Measurements from ENCODE around the gene MALAT1. TPM values are rescaled to one million over a fixed set of nuclear protein-coding genes. Genes with fewer than 3 reads are reported as not detected.
A peak's percentile ranks its signal among the peaks of the same experiment; 100 is the strongest.

The MALAT1 gene
- total RNA-seq, 1 donor from 2014 or later = 8,553 TPM

DNA sequence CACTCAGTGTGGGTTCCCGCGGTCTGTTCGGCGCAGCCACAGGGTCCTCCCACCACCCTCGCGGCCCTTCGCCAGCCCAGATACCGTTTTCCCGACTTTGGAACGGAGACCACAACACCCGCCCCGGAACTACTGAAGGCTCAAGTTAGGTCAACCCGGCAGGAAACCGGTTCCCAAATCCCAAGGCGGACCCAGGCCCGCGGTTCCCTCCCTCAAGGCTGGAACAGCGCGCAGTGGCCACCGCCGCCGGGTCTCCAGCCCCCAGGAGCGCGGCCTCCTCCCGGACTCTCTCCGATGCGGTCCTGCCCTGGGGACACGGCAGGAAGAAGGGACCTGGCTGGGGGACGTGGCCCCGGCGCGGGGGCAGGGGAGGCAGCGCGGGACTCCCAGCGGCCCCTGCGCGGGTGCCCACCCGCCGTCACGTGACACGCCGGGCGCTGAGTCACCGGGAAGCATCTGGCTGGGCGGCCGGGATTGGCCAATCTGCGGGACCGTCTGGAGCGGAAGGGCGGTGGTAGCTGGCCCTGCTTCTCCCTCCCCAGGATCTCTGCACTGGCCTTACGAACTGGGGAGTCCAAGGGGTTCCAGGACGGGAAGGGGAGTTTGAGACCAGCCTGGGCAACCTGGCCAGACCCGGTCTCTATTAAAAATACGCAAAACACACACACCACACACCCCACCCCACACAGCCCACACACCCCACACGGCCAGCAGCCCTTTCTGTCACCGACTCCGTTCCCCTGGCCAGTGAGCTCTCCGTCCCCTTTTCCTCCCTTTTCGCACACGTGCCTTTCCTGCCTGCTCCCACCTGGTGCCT, 21.5 kb upstream of the MALAT1 start:
- intact Hi-C loops (cut with DNase I) = loop anchor here (2.0 kb wide), 1 partner anchor 59 kb away; no protein-coding TSS in a partner anchor
- H3K4me1 ChIP-seq = peaks cover 28 to 66% of the 10 kb centered on the region in 2 donors
- peak overlapping the region; percentile 73 to 76 for H3K4me3 ChIP-seq
- TF ChIP-seq, protein P1, sequence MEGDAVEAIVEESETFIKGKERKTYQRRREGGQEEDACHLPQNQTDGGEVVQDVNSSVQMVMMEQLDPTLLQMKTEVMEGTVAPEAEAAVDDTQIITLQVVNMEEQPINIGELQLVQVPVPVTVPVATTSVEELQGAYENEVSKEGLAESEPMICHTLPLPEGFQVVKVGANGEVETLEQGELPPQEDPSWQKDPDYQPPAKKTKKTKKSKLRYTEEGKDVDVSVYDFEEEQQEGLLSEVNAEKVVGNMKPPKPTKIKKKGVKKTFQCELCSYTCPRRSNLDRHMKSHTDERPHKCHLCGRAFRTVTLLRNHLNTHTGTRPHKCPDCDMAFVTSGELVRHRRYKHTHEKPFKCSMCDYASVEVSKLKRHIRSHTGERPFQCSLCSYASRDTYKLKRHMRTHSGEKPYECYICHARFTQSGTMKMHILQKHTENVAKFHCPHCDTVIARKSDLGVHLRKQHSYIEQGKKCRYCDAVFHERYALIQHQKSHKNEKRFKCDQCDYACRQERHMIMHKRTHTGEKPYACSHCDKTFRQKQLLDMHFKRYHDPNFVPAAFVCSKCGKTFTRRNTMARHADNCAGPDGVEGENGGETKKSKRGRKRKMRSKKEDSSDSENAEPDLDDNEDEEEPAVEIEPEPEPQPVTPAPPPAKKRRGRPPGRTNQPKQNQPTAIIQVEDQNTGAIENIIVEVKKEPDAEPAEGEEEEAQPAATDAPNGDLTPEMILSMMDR (IDR thresholded peaks at IDR 0.05) = no peak
- no peaks in the 10 kb centered on the region for H3K9me3 ChIP-seq
- no peaks in the 10 kb centered on the region for H3K36me3 ChIP-seq
- peak overlapping the region; percentile 97 to 98 for H3K27ac ChIP-seq
- peak; percentile 88 to 98 for DNase-seq (ENCODE audit: low spot score in 2 of 2)
- H3K27me3 ChIP-seq = no peaks in the 10 kb centered on the region

DNA sequence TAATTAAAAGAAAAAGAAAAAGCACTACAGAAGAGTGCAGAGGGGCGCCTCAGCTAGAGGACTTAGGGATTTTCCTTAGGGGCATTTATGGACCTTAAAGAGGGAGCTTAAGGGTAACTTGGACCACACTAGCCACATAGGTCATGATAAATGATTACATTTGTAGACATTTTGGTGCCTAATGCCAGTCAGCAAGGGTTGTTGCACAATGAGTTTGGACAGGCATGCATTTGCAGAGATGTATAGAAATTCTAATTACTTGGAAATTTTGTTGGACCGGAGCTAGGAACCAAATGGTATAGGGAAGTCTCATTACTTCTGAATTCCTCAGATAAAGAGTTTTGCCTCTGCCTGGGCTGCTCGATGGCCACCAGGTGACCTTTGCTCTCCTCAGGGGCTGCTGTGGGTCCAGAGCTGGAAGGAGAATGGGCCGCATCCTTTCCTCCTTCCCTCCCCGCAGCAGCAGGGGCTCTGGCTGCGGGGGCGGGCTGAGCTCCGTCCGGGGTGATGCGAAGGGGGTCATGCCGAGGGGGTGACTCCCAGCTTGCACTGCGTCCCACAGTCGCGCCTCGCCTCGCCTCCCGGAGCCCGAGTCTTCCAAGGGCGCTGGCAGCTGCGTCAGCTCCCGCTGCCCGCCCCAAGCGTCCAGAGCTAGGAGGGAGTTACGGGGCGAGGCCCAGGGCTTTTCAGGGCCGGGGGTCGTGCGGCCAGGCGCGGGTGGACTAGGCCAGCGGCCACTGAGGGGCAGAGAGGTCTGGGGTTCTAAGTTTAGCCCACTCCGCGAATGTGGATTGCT, 20.3 kb upstream of the MALAT1 start:
- Histone ChIP-seq H3K27ac (peak overlapping the region; percentile 97 to 98), H3K4me3 (peak overlapping the region; percentile 48 to 76), H3K27me3 (no peaks in the 10 kb centered on the region), H3K9me3 (no peaks in the 10 kb centered on the region), H3K36me3 (no peaks in the 10 kb centered on the region), H3K4me1 (peaks cover 19 to 54% of the 10 kb centered on the region in 2 donors)
- intact Hi-C loops (cut with DNase I) = loop anchor here (1.0 kb wide), 2 partner anchors 9 to 14 kb away; no protein-coding TSS in a partner anchor
- TF ChIP-seq, protein P1 (IDR thresholded peaks at IDR 0.05) = no peak
- peak in 1 of 2 donors; percentile 81 for DNase-seq (ENCODE audit: low spot score in 2 of 2)

DNA sequence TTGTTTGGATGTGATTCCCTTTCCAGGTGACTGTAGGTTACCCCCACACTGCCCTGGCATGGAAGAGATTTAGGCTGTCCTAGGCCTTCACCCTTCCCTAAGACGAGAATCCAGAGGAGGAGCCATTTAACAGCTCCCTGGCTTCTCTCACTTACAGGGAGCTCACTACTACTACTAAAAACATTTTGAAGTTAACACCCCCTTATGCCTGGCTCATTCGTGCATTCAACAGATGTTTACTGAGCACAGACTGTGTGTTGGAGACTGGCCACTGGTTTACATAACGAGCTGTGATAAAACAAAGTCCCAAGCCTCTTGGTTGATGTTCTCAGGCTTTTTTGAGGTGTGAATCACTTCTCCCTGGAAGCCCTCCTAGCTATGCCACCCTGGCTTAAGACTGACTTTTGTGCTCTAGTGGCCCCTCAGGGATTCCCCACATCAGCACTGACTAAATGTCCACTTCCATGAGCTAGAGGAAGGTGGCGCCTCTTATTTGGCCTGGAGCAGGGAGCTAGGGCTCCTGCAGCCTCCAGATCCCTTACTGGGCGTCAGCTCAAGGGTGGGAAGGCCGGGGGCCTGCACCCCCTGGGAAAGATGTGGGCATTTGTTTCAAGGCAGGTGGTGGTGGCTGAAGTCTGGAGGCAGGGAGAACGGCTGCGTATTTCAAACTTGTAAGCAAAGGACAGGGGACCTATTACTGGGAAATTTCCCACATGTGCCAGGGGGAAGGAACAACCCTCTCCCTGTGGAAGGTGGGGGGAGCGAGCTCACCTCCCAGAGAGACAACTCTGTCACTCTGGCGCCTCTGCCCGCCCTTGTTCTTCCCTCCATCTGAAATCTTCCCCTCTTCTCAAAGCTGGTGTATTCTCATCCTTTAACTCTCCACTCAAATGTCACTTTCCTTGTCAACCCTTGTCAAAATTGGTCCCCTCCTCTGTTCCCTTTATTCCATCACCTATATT, 19.4 kb upstream of the MALAT1 start:
- Histone ChIP-seq H3K27me3 (no peaks in the 10 kb centered on the region), H3K4me1 (peaks cover 19 to 58% of the 10 kb centered on the region in 2 donors), H3K9me3 (no peaks in the 10 kb centered on the region), H3K36me3 (no peaks in the 10 kb centered on the region), H3K4me3 (peak overlapping the region; percentile 48 to 76), H3K27ac (peak overlapping the region; percentile 97 to 98)
- TF ChIP-seq, protein P1 (IDR thresholded peaks at IDR 0.05) = peak; percentile 41 to 57 (median 44)
- intact Hi-C loops (cut with DNase I) = loop anchor here (1.0 kb wide), 2 partner anchors 8 to 13 kb away; no protein-coding TSS in a partner anchor
- DNase-seq (ENCODE audit: low spot score in 2 of 2) = peak in 1 of 2 donors; percentile 93

DNA sequence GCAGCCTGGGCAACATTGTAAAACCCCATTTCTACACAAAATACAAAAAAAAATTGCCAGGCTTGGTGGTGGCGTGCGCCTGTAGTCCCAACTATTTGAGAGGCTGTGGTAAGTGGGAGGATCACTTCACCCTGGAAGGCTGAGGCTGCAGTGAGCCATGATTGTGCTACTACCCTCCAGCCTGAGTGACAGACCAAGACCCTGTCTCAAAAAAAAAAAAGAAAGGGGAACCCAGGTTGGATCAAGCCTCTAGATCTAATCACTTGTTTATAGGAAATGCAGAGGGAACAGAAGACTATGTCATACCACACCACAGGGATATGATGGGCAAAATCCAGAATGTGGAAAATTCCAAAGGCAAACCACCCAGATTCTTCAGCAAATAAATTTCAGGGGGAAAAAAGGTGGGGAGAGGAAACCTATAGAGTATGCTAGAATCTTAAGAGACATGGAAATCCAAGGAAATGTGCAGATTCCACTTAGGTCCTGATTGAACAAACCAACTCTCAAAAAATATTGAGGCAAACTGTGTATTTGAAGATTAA, 16.5 kb upstream of the MALAT1 start:
- H3K9me3 ChIP-seq = no peaks in the 10 kb centered on the region
- DNase-seq (ENCODE audit: low spot score in 2 of 2) = no peak
- H3K4me1 ChIP-seq = peaks cover 22 to 70% of the 10 kb centered on the region in 2 donors
- no peaks in the 10 kb centered on the region for H3K36me3 ChIP-seq
- H3K27ac ChIP-seq = peak overlapping the region; percentile 97 to 98
- TF ChIP-seq, protein P1 (IDR thresholded peaks at IDR 0.05) = no peak
- H3K4me3 ChIP-seq = no peak overlapping the region
- intact Hi-C loops (cut with DNase I) = no loop called here
- no peaks in the 10 kb centered on the region for H3K27me3 ChIP-seq

DNA sequence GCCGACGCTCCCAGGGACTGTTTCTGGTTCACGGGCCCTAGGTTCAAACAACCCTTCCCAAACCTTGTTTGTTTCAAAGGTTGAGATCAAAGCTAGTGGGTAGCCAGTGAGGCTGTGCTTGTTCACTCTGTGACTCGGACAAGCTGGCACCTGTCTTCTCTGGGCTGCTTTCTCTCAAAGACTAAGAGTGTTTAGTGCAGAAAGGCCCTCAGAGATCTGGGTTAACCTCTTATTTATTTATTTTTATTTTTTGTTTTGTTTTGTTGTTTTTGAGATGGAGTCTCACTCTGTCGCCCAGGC, 13.0 kb upstream of the MALAT1 start:
- Histone ChIP-seq H3K9me3 (no peaks in the 10 kb centered on the region), H3K4me1 (peaks cover 40 to 72% of the 10 kb centered on the region in 2 donors), H3K27me3 (no peaks in the 10 kb centered on the region), H3K27ac (peak overlapping the region; percentile 97 to 98), H3K4me3 (no peak overlapping the region), H3K36me3 (no peaks in the 10 kb centered on the region)
- intact Hi-C loops (cut with DNase I) = no loop called here
- DNase-seq (ENCODE audit: low spot score in 2 of 2) = no peak
- TF ChIP-seq, protein P1 (IDR thresholded peaks at IDR 0.05) = no peak

All from ascending aorta (tissue), 2 donors.